NCI-H1092 (cell line): ENCODE measurements around the gene ZNF83.
"Not testable (repeated sequence)": the region's sequence is repeated elsewhere in the genome, so short reads cannot be mapped to it uniquely, and the experiment has no call there.

Experiments
- DNase-seq: peaks from one replicate; lab custom pipeline; 2025; lab: John Stamatoyannopoulos, UW

ZNF83 gene

DNA sequence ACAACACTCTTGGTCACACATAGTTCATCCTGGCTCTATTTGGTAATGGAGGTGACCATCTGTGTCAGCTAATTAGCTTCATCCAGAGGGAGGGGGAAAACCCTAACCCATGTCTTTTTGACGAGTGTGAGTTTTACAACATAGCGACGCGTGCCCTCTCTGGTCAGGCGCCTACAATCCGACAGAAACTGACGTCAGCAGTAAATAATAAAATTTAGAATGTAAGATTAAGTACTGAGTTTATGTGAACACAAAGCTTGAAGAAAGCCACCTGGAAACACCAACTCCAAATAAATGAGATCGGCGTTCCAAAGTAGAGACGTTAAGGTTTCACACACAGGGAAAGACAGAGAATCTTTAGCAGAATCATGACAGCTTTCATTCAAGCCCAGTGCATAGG lies 1.8 kb upstream of the ZNF83 start:
- no peak for DNase-seq

DNA sequence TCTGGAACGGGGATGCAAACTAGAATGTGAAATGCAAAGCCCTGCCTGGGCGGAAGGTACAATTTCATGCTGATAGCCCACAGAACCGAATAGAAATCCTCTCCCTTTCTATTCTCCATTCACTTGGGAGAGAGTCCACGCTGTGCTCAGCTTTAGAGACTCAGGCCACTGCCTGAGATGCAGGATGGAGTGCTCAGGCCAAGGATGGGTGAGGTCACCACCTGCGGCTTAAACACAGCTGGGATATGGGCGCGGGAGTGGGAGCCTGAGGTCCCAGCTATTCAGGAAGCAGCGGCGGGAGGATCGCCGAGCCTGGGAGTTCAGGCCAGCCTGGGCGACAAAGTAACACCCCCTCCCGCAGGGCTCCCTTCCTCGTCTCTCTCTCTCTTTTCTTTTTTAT lies 446 bp upstream of the ZNF83 start:
- no peak for DNase-seq

DNA sequence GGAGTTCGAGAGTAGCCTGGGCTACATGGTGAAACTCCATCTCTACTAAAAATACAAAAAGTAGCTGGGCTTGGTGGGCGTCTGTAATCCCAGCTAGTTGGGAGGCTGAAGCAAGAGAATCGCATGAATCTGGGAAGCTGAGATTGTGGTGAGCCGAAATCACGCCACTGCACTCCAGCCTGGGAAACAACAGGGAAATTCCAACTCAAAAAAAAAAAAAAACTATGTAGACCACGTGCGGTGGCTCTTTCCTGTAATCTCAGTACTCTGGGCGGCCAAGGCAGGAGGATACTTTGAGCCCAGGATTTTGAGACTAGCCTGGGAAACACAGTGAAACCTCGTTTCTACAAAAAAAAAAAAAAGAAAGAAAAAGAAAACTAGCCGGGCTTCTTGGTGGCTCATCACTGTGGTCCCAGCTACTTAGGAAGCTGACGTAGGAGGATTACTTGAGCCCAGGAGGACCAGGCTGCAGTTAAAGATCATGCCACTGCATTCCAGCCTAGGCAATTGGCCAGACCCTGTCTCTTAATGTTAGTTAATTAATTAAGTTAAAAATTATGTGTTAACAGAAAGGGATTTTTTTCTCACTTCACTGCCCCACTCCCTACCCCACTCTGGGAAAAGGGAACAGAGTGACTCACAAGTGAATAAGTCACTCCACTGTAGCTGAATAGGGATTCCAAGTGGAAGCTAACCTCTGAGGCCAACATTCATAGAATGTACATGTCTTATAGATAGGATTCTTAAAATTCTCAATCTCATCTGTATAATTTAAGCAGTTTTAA lies 2.2 kb downstream of the ZNF83 start:
- DNase-seq: no peak

DNA sequence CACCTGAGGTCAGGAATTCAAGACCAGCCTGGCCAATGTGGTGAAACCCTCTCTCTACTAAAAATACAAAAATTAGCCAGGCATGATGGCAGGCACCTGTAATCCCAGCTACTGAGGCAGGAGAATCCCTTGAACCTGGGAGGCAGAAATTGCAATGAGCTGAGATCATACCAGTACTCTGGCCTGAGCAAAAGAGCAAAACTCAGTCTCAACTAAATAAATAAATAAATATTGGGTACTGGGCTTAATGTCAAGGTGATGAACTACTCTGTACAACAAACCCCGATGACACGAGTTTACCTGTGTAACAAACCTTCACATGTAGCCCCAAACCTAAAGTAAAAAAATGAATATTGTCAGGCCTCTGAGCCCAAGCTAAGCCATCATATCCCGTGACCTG lies 10.7 kb downstream of the ZNF83 start:
- not testable (repeated sequence) for DNase-seq

- no peak for DNase-seq
These were observed 11.2 kb downstream of the ZNF83 start for GRCh38 chr19:52626915-52627314.

DNA sequence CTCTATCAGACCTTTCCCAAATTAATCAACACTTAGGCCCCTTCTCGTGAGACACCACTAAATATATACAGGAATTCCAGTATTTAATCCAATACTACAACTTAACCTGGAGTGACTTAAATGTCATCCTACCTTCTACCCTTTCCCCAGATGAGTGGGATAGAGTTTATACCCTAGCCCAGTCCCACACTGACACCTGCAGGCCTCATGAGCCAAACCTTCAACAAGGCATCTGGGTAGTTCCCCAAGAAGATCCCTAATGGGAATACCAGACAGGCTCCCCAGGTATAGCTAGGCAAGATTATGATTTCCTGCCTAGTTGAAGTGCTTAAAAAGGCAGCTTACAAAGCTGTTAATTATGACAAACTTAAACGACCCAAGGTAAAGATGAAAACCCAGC lies 15.9 kb downstream of the ZNF83 start:
- DNase-seq: no peak

DNA sequence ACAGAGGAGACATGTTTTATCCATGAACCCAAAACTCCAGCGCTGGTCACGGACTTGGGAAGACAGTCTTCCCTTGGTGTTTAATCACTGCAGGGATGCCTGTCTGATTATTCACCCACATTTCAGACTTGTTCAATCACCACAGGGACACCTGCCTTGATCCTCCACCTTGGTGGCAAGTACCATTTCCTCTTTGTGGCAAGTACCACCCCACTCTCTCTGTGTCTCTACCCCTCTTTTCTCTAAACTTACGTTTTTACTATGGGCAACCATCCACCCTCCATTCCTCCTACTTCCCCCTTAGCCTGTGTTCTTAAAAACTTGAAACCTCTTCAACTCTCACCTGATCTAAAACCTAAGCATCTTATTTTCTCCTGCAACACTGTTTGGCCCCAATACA lies 16.8 kb downstream of the ZNF83 start:
- DNase-seq: no peak

GRCh38 chr19:52613299-52613906 lies 24.8 kb downstream of the ZNF83 start:
- no peak for DNase-seq

GRCh38 chr19:52603558-52604207 lies 34.5 kb downstream of the ZNF83 start:
- DNase-seq: no peak

DNA sequence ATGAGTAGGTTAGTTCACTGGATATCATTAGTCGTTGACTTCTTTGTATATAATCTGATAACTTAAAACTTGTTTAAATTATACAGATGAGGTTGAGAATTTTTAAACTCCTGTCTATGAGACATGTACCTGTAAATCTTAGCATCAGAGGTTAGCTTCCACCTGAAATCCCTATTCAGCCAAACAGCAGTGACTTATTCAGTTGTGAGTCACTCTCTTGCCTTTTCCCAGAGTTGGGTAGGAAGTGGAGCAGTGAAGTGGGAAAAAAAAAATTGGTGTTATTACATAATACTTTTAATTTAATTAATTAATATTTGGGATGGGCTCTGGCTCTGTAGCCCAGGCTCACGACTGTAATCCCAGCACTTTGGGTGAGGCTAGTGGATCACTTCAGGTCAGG lies 35.2 kb downstream of the ZNF83 start:
- DNase-seq: no peak

DNA sequence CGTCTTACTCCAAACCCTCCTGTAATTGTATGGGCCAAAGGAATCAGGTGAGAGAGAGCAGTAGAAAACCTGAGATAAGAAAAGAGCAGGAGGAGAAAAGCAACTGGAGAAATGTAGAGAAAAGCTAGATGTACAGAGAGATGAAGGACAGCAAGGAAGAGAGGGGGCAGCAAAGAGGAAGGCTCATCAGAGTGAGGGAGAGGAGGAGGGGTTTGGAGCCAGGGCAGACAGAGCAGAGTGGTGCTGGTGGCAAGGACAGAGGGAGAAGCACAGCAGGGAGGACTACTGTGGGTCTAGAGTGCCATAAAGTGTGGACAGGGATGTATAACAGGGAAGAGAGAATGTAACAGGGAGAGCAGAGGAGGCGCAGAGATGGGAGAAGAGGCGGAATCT lies 36.2 kb downstream of the ZNF83 start:
- not testable (repeated sequence) for DNase-seq

- peak; percentile 59 for DNase-seq
These were observed 36.9 kb downstream of the ZNF83 start for GRCh38 chr19:52601025-52601973.

- DNase-seq: no peak
These were observed 37.5 kb downstream of the ZNF83 start for GRCh38 chr19:52600639-52601024.

DNA sequence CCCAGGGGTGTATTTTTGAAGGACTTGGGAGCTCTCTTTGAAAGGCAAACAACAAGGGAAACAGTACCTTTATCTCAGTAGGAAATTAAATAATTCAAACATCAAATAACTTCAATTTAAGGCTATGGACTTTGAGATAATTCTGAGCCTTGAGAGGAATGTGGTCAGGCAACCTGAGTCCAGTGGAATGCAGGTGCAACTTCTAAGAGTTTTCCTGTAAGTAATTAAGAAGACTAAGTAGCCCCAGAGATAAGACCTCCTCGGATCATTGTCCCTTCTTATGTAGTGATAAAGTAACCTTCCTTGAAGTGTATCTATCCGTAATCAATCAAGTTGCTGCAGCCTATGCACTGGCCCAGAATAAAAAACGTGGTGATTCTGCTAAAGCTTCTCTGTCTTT lies 38.9 kb downstream of the ZNF83 start:
- no peak for DNase-seq

GRCh38 chr19:52593441-52593840 lies 44.7 kb downstream of the ZNF83 start:
- not testable (repeated sequence) for DNase-seq

DNA sequence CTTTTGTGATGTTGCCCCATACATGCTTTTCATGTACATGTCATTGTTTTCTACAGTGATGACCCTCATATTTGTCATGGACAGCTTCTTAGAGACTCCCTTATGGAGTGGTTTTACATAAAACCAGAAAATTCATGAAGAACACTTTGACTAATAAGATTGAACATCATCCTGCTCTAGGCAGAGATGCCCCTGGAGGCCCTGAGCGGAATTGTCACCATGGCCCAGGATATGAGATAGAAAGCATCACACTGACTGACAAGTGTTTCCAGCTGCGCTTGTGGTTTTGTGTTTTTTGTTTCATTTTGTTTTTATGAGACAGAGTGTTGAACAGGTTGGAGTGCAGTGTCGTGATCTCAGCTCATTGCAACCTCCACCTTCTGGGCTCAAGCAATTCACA lies 45.9 kb downstream of the ZNF83 start:
- no peak for DNase-seq

GRCh38 chr19:52590728-52591127 lies 47.4 kb downstream of the ZNF83 start:
- no peak for DNase-seq

GRCh38 chr19:52585604-52586003 lies 52.6 kb downstream of the ZNF83 start:
- DNase-seq: no peak

GRCh38 chr19:52584736-52585440 lies 53.3 kb downstream of the ZNF83 start:
- no peak for DNase-seq

- DNase-seq: peak; percentile 88
These were observed 67.9 kb downstream of the ZNF83 start, which contains the start of gene ZNF701 for GRCh38 chr19:52570000-52570861. Gene ZNF701 (plus strand): TSS chr19:52570287. CDS start chr19:52574148, 3,861 bp downstream.
